OCI-LY1 (cell line): ENCODE results near the gene MVB12B.

ENCODE experiments used
- CTCF ChIP-seq: fragments of 200-600 bp; sonication (generic), shearing (Covaris generic); IDR thresholded peaks from 2 replicates; pipeline ENCODE4 v1.5.1; 2017; ENCODE audit warnings: mild to moderate bottlenecking, antibody characterized with exemption, low read length, moderate library complexity, mixed read lengths
- EZH2 ChIP-seq: fragments of 200-600 bp; sonication (generic), shearing (Covaris generic); IDR thresholded peaks from 2 replicates; pipeline ENCODE4 v1.8.0; 2017; ENCODE audit warnings: borderline replicate concordance, mixed run types, mild to moderate bottlenecking, antibody characterized with exemption, low read length, moderate library complexity, mixed read lengths

- TF ChIP-seq CTCF (no peak), EZH2 (no peak)
Measured at GRCh38 chr9:126417684-126418083, 91.1 kb downstream of the MVB12B start.
